A549 (cell line): ENCODE results near the gene PNLDC1.

Experiments used
- BHLHE40 ChIP-seq: IDR thresholded peaks from 2 replicates; pipeline ENCODE4 v1.6.1; 2012; ENCODE audit warnings: low read depth, low read length, inconsistent platforms
- CBX8 ChIP-seq: fragments of 200-600 bp; sonication (generic); IDR thresholded peaks from 2 replicates; pipeline ENCODE4 v1.6.1; 2016
- CEBPB ChIP-seq, 2 experiments: fragments of >200 bp in 1 of 2; sonication (Bioruptor Twin) in 1 of 2; formaldehyde crosslinking in 1 of 2; IDR thresholded peaks; 2 replicates each; pipeline ENCODE4 v1.6.1; 2012 to 2016
- CTCF ChIP-seq: fragments of >200 bp; sonication (Bioruptor Twin); formaldehyde crosslinking; IDR thresholded peaks from 3 replicates; pipeline ENCODE4 v1.5.1; 2016
- GATA3 ChIP-seq: IDR thresholded peaks from 2 replicates; pipeline ENCODE4 v1.6.1; 2012; ENCODE audit warnings: borderline replicate concordance
- HES2 ChIP-seq: fragments of >200 bp; sonication (Bioruptor Twin); formaldehyde crosslinking; IDR thresholded peaks from 2 replicates; pipeline ENCODE4 v1.6.1; 2016
- KDM1A ChIP-seq: fragments of 200-600 bp; sonication (generic); IDR thresholded peaks from 2 replicates; pipeline ENCODE4 v1.6.1; 2016; ENCODE audit warnings: low read depth, mild to moderate bottlenecking
- MAFK ChIP-seq: fragments of 450-650 bp; IDR thresholded peaks from 2 replicates; pipeline ENCODE4 v1.6.1; 2014; ENCODE audit not compliant: partially characterized antibody
- NFE2L2 ChIP-seq: fragments of 150-350 bp; conservative IDR thresholded peaks from 2 replicates; pipeline ENCODE4 v1.6.1; 2014; ENCODE audit warnings: low read length
- NPAS2 ChIP-seq: fragments of 250-450 bp; sonication (Bioruptor Pico); IDR thresholded peaks from 2 replicates; pipeline ENCODE4 v1.8.0; 2022; ENCODE audit warnings: mild to moderate bottlenecking, moderate library complexity, borderline replicate concordance
- POLR2A ChIP-seq: IDR thresholded peaks from 2 replicates; pipeline ENCODE4 v1.6.1; 2012; ENCODE audit warnings: mild to moderate bottlenecking, low read length
- POLR2AphosphoS2 ChIP-seq: conservative IDR thresholded peaks from 2 replicates; pipeline ENCODE4 v1.6.1; 2012; ENCODE audit warnings: low read length, improper control_type of control experiment, inconsistent platforms
- REST ChIP-seq: fragments of 200-600 bp; sonication (generic); IDR thresholded peaks from 2 replicates; pipeline ENCODE4 v1.6.1; 2016; ENCODE audit warnings: antibody characterized with exemption, mild to moderate bottlenecking, moderate library complexity
- ZSCAN20 ChIP-seq: fragments of 250-450 bp; sonication (Bioruptor Pico); IDR thresholded peaks from 2 replicates; pipeline ENCODE4 v1.8.0; 2022; ENCODE audit warnings: mild to moderate bottlenecking, moderate library complexity

- TF ChIP-seq NFE2L2, result no peak
- TF ChIP-seq CTCF, result no peak
- no peak for TF ChIP-seq ZSCAN20 (CRISPR knock-in tag)
- TF ChIP-seq KDM1A, result no peak
- TF ChIP-seq POLR2A, result no peak
- no peak for TF ChIP-seq CEBPB (IDR thresholded peaks at IDR 0.05)
- no peak for TF ChIP-seq GATA3
- no peak for TF ChIP-seq NPAS2 (CRISPR knock-in tag)
- TF ChIP-seq HES2, result no peak
- no peak for TF ChIP-seq CBX8
- no peak for TF ChIP-seq MAFK
- no peak for TF ChIP-seq REST
- TF ChIP-seq POLR2AphosphoS2, result no peak
- TF ChIP-seq BHLHE40, result no peak
Measured at GRCh38 chr6:159800141-159800865, at the start of gene PNLDC1.
